Panc1 (cell line): ENCODE measurements around the gene KCNB1. TPM values are rescaled to one million over a fixed set of nuclear protein-coding genes. Genes with fewer than 3 reads are reported as not detected.
A peak's percentile ranks its signal among the peaks of the same experiment; 100 is the strongest.

Source experiments
- ATAC-seq: fragments of 200-7000 bp; cut with Tn5 transposase; 2 replicates; pipeline ENCODE4 v1.9.1; 2020; ENCODE audit warnings: mild to moderate bottlenecking, moderate library complexity
- BruUV-seq: library from RNA; stranded (reverse); fragments of 400-500 nt; replicated peaks from 2 replicates; lab custom pipeline; 2021; lab: Mats Ljungman, UMichigan
- CTCF ChIA-PET: fragments of 300-600 bp; sonication (Branson Sonifier 250); formaldehyde crosslinking; loops from one replicate; lab custom pipeline; 2022; ENCODE audit warnings: antibody characterized with exemption; lab: Charles Lee
- POLR2A ChIA-PET: fragments of 300-600 bp; sonication (Branson Sonifier 250); formaldehyde crosslinking; loops from one replicate; lab custom pipeline; 2022; ENCODE audit warnings: antibody characterized with exemption; lab: Charles Lee
- DNase-seq: peaks from one replicate; pipeline ENCODE4 v3.0.0-alpha.2; 2010; ENCODE audit warnings: low read depth, low spot score
- H3K27ac ChIP-seq: 2 replicates; pipeline ENCODE4 v1.5.1; 2011; ENCODE audit warnings: mild to moderate bottlenecking, low read length, inconsistent platforms
- H3K27me3 ChIP-seq: fragments of 200-500 bp; sonication (Bioruptor generic); 2 replicates; pipeline ENCODE4 v1.6.0; 2014; ENCODE audit warnings: low read length, inconsistent platforms; ENCODE audit not compliant: control insufficient read depth, insufficient read depth
- H3K36me3 ChIP-seq: fragments of 200-500 bp; sonication (Bioruptor generic); 2 replicates; pipeline ENCODE4 v1.5.1; 2014; ENCODE audit warnings: inconsistent platforms, mild to moderate bottlenecking, low read length, moderate library complexity; ENCODE audit not compliant: control insufficient read depth, insufficient read depth
- H3K4me1 ChIP-seq: 2 replicates; pipeline ENCODE4 v1.5.1; 2011; ENCODE audit warnings: inconsistent platforms, mild to moderate bottlenecking, low read length, moderate library complexity; ENCODE audit not compliant: control insufficient read depth, insufficient read depth
- H3K4me3 ChIP-seq, 2 experiments: 2 replicates each; pipeline ENCODE4 v1.5.1; 2011 to 2012; ENCODE audit warnings: low read depth in 2 of 2, low read length in 2 of 2, mild to moderate bottlenecking in 2 of 2, inconsistent platforms in 1 of 2, moderate library complexity in 1 of 2
- H3K9me3 ChIP-seq: fragments of 200-500 bp; sonication (Bioruptor generic); 2 replicates; pipeline ENCODE4 v1.5.1; 2014; ENCODE audit warnings: low read depth, mild to moderate bottlenecking, inconsistent platforms, low read length, moderate library complexity; ENCODE audit not compliant: control insufficient read depth, insufficient read depth
- POLR2AphosphoS5 ChIP-seq: IDR thresholded peaks from 2 replicates; pipeline ENCODE4 v1.6.1; 2012; ENCODE audit warnings: mild to moderate bottlenecking, low read depth, low read length, moderate library complexity
- SIN3A ChIP-seq: IDR thresholded peaks from 2 replicates; pipeline ENCODE4 v1.6.1; 2012; ENCODE audit warnings: low read depth, mild to moderate bottlenecking, low read length, moderate library complexity, borderline replicate concordance; ENCODE audit not compliant: insufficient read depth
- TCF7L2 ChIP-seq: IDR thresholded peaks from 2 replicates; pipeline ENCODE4 v1.6.1; 2011; ENCODE audit warnings: mild to moderate bottlenecking, low read depth, low read length, inconsistent platforms
- in situ Hi-C: cut with HindIII; loops from 2 replicates; pipeline ENCODE4 v1.10.0; 2016; ENCODE audit warnings: low sequenced_read_pairs, low pct_unique_long_range_greater_than_20kb
- intact Hi-C: fragments of 100-400 bp; cut with micrococcal nuclease; formaldehyde crosslinking; loops from one replicate; pipeline ENCODE4 v1.10.0; 2022; ENCODE audit not compliant: unreplicated experiment
- total RNA-seq: library from RNA; stranded (reverse); gene quantifications from one replicate; pipeline ENCODE4 v1.2.1, GENCODE V29; 2021; ENCODE audit not compliant: unreplicated experiment
- TF ChIP-seq, protein P1 (sequence below): fragments of 450-650 bp; IDR thresholded peaks from 2 replicates; pipeline ENCODE4 v1.5.1; 2017; ENCODE audit warnings: mild to moderate bottlenecking
- TF ChIP-seq, protein P2 (sequence below), 2 experiments: IDR thresholded peaks; 2 replicates each; pipeline ENCODE4 v1.6.1; 2011 to 2012; ENCODE audit warnings: low read depth in 2 of 2, control low read depth in 1 of 2, low read length in 1 of 2, mild to moderate bottlenecking in 1 of 2, moderate library complexity in 1 of 2; ENCODE audit not compliant: insufficient read depth in 1 of 2

Gene KCNB1
- total RNA-seq, 1 experiment from 2014 or later, result 11.1 TPM

DNA sequence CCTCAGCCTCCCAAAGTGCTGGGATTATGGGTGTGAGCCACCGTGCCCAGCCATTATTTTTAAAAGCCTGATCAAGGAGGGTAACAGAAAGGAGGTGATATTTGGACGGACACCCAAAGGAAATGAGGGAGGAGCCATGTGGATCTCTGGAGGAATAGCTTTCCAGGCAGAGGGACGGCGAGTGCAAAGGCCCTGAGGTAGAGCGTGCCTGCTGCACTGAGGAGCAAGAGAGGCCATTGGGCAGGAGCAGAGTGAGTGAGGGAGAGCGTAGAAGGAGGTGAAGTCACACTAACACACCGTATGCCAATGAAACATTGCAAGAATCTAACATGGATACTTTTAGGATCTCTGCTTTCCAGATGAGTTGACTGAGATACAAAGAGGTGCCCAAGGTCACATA is 145.7 kb downstream of the KCNB1 start:
- ATAC-seq (no peak), DNase-seq (no peak)
- Histone ChIP-seq H3K9me3 (no peaks in the 10 kb centered on the region), H3K36me3 (no peaks in the 10 kb centered on the region), H3K27ac (peak overlapping the region; percentile 60; the same call in 1 of the 2 replicates), H3K4me1 (peaks cover 17% of the 10 kb centered on the region), H3K4me3 (no peak overlapping the region), H3K27me3 (no peaks in the 10 kb centered on the region)
- intact Hi-C loops, result loop anchor here (10.0 kb wide), 1 partner anchor 268 kb away; no protein-coding TSS in a partner anchor
- POLR2A ChIA-PET, result no interaction called here
- TF ChIP-seq, protein P1, sequence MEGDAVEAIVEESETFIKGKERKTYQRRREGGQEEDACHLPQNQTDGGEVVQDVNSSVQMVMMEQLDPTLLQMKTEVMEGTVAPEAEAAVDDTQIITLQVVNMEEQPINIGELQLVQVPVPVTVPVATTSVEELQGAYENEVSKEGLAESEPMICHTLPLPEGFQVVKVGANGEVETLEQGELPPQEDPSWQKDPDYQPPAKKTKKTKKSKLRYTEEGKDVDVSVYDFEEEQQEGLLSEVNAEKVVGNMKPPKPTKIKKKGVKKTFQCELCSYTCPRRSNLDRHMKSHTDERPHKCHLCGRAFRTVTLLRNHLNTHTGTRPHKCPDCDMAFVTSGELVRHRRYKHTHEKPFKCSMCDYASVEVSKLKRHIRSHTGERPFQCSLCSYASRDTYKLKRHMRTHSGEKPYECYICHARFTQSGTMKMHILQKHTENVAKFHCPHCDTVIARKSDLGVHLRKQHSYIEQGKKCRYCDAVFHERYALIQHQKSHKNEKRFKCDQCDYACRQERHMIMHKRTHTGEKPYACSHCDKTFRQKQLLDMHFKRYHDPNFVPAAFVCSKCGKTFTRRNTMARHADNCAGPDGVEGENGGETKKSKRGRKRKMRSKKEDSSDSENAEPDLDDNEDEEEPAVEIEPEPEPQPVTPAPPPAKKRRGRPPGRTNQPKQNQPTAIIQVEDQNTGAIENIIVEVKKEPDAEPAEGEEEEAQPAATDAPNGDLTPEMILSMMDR, result no peak
- TF ChIP-seq POLR2AphosphoS5 (no peak), SIN3A (no peak)
- in situ Hi-C loops, result no loop called here
- CTCF ChIA-PET, result no interaction called here
- BruUV-seq, result no TSS peak

DNA sequence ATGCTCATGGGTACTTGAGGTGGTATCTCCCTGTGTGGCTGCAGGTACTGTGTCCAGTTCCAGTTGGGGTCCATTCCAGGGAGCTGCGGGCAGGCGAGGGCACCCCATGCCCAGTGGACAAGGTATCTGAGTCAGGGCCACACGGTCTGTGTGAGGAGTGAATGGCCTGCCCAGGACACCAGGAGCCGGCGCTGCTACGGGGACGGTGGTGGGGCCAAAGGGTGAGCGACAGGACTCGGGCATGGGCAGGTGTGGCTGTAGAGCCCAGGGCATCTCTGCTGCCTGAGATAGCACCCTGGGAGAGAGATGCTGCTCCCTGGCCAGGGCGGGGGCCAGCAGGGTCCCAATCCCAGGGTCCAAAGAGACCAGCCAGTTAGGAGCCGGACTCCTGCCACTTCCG is 147.0 kb downstream of the KCNB1 start:
- H3K9me3 ChIP-seq, result no peaks in the 10 kb centered on the region
- ATAC-seq (no peak), DNase-seq (no peak)
- in situ Hi-C loops (no loop called here), intact Hi-C loops (loop anchor here (2.0 to 10.0 kb wide), 3 partner anchors 149 to 269 kb away; no protein-coding TSS in a partner anchor)
- TF ChIP-seq SIN3A (no peak), POLR2AphosphoS5 (no peak), TCF7L2 (no peak)
- TF ChIP-seq, protein P1, result no peak
- TF ChIP-seq, protein P2, sequence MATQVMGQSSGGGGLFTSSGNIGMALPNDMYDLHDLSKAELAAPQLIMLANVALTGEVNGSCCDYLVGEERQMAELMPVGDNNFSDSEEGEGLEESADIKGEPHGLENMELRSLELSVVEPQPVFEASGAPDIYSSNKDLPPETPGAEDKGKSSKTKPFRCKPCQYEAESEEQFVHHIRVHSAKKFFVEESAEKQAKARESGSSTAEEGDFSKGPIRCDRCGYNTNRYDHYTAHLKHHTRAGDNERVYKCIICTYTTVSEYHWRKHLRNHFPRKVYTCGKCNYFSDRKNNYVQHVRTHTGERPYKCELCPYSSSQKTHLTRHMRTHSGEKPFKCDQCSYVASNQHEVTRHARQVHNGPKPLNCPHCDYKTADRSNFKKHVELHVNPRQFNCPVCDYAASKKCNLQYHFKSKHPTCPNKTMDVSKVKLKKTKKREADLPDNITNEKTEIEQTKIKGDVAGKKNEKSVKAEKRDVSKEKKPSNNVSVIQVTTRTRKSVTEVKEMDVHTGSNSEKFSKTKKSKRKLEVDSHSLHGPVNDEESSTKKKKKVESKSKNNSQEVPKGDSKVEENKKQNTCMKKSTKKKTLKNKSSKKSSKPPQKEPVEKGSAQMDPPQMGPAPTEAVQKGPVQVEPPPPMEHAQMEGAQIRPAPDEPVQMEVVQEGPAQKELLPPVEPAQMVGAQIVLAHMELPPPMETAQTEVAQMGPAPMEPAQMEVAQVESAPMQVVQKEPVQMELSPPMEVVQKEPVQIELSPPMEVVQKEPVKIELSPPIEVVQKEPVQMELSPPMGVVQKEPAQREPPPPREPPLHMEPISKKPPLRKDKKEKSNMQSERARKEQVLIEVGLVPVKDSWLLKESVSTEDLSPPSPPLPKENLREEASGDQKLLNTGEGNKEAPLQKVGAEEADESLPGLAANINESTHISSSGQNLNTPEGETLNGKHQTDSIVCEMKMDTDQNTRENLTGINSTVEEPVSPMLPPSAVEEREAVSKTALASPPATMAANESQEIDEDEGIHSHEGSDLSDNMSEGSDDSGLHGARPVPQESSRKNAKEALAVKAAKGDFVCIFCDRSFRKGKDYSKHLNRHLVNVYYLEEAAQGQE (IDR thresholded peaks at IDR 0.05; ENCODE audit: insufficient read depth in 1 of 2, low read depth in 2 of 2, low read length in 1 of 2), result no peak
- ChIA-PET POLR2A (no interaction called here), CTCF (interaction anchor here (0.6 to 1.8 kb wide), 2 partner anchors 148 to 247 kb away, joined by 10 to 13 read pairs; no protein-coding TSS in a partner anchor)
- H3K4me1 ChIP-seq, result peaks cover 17% of the 10 kb centered on the region
- H3K27ac ChIP-seq, result peak overlapping the region; percentile 78; the same call in 1 of the 2 replicates
- no peaks in the 10 kb centered on the region for H3K27me3 ChIP-seq
- H3K4me3 ChIP-seq, result no peak overlapping the region
- H3K36me3 ChIP-seq, result no peaks in the 10 kb centered on the region
- BruUV-seq, result no TSS peak
